Smooth muscle cell (in vitro differentiated cells): ENCODE measurements around the gene SND1. TPM values are rescaled to one million over a fixed set of nuclear protein-coding genes. Genes with fewer than 3 reads are reported as not detected.

Experiments used
- DNase-seq: peaks from one replicate; lab custom pipeline; 2025; ENCODE audit not compliant: unreplicated experiment; lab: John Stamatoyannopoulos, UW
- H2AFZ ChIP-seq: fragments of 200-600 bp; sonication (generic); 2 replicates; pipeline ENCODE4 v1.6.0; 2016; ENCODE audit warnings: antibody characterized with exemption, low read depth, mild to moderate bottlenecking
- H3F3A ChIP-seq: fragments of 200-600 bp; sonication (generic); 2 replicates; pipeline ENCODE4 v1.6.0; 2017; ENCODE audit warnings: antibody characterized with exemption, low read depth
- H3K27ac ChIP-seq: fragments of 200-600 bp; sonication (generic); 2 replicates; pipeline ENCODE4 v1.5.1; 2016; ENCODE audit warnings: low read depth, mild to moderate bottlenecking
- H3K27me3 ChIP-seq: fragments of 200-600 bp; sonication (generic); 2 replicates; pipeline ENCODE4 v1.6.1; 2016; ENCODE audit warnings: low read depth, mild to moderate bottlenecking
- H3K36me3 ChIP-seq: fragments of 200-600 bp; sonication (generic); 2 replicates; pipeline ENCODE4 v1.5.1; 2016; ENCODE audit warnings: low read depth
- H3K4me1 ChIP-seq: fragments of 200-600 bp; sonication (generic); 2 replicates; pipeline ENCODE4 v1.5.1; 2016; ENCODE audit warnings: low read depth
- H3K4me2 ChIP-seq: fragments of 200-600 bp; sonication (generic); 2 replicates; pipeline ENCODE4 v1.6.0; 2016; ENCODE audit warnings: mild to moderate bottlenecking
- H3K4me3 ChIP-seq: fragments of 200-600 bp; sonication (generic); 2 replicates; pipeline ENCODE4 v1.5.1; 2016; ENCODE audit warnings: mild to moderate bottlenecking
- H3K79me2 ChIP-seq: fragments of 200-600 bp; sonication (generic); 2 replicates; pipeline ENCODE4 v1.6.0; 2016; ENCODE audit warnings: low read depth, mild to moderate bottlenecking
- H3K9ac ChIP-seq: fragments of 200-600 bp; sonication (generic); 2 replicates; pipeline ENCODE4 v1.6.0; 2016; ENCODE audit warnings: low read depth
- H3K9me3 ChIP-seq: fragments of 200-600 bp; sonication (generic); replicated peaks from 2 replicates; pipeline ENCODE4 v1.5.1; 2016; ENCODE audit warnings: low read depth
- H4K20me1 ChIP-seq: fragments of 200-600 bp; sonication (generic); 2 replicates; pipeline ENCODE4 v1.6.0; 2016; ENCODE audit warnings: low read depth
- CTCF ChIP-seq: fragments of 200-600 bp; sonication (generic); IDR thresholded peaks from 2 replicates; pipeline ENCODE4 v1.5.1; 2017; ENCODE audit warnings: borderline replicate concordance, mild to moderate bottlenecking, antibody characterized with exemption; ENCODE audit not compliant: insufficient read depth, poor library complexity, severe bottlenecking
- WGBS: methylation state at CpG from one replicate; pipeline ENCODE4 v1.1.7; 2016; ENCODE audit warnings: low lambda C conversion rate; 5-methylcytosine and 5-hydroxymethylcytosine counted together
- polyA plus RNA-seq: library from polyadenylated mRNA; unstranded; fragments of >200 nt; fragmentation: Nextera tagmentation; extraction: Ambion mirVana; gene quantifications from 2 replicates; pipeline ENCODE4 v1.2.1, GENCODE V29; 2016
- total RNA-seq: library from RNA; depleted of rRNA; stranded (reverse); fragments of >200 nt; gene quantifications from 2 replicates; pipeline ENCODE4 v1.2.3, GENCODE V29; 2014

The SND1 gene
- total and polyA plus RNA-seq, 2 experiments from 2014 or later: 129 to 136 TPM

- Histone ChIP-seq H3K9me3 (no peaks in the 10 kb centered on the region), H3K9ac (no peak overlapping the region), H3K27ac (no peak overlapping the region), H3K4me3 (no peak overlapping the region), H3K4me1 (peaks cover 7% of the 10 kb centered on the region), H3F3A (no peaks in the 10 kb centered on the region), H2AFZ (no peak overlapping the region), H3K4me2 (no peak overlapping the region), H4K20me1 (peaks cover 100% of the 10 kb centered on the region), H3K36me3 (no peaks in the 10 kb centered on the region), H3K27me3 (no peaks in the 10 kb centered on the region), H3K79me2 (no peaks in the 10 kb centered on the region)
- TF ChIP-seq CTCF: no peak
- DNase-seq: no peak
- WGBS: 97% methylated on average over 9 of the region's 9 CpGs
These were observed 400.4 kb downstream of the SND1 start for GRCh38 chr7:128052404-128052803.

GRCh38 chr7:128053023-128053422, 401.0 kb downstream of the SND1 start:
- Histone ChIP-seq H3K4me1 (peaks cover 7% of the 10 kb centered on the region), H3K4me2 (no peak overlapping the region), H2AFZ (no peak overlapping the region), H3K27me3 (no peaks in the 10 kb centered on the region), H3K27ac (no peak overlapping the region), H3K36me3 (no peaks in the 10 kb centered on the region), H4K20me1 (peaks cover 100% of the 10 kb centered on the region), H3K4me3 (no peak overlapping the region), H3K79me2 (no peaks in the 10 kb centered on the region), H3K9ac (no peak overlapping the region), H3K9me3 (no peaks in the 10 kb centered on the region), H3F3A (no peaks in the 10 kb centered on the region)
- no peak for TF ChIP-seq CTCF
- DNase-seq: no peak

GRCh38 chr7:128053991-128054390, 402.0 kb downstream of the SND1 start:
- no peaks in the 10 kb centered on the region for H3K36me3 ChIP-seq
- no peak for DNase-seq
- no peak overlapping the region for H2AFZ ChIP-seq
- H3K4me2 ChIP-seq: no peak overlapping the region
- no peak overlapping the region for H3K27ac ChIP-seq
- H3K79me2 ChIP-seq: no peaks in the 10 kb centered on the region
- H3K4me3 ChIP-seq: no peak overlapping the region
- no peaks in the 10 kb centered on the region for H3K27me3 ChIP-seq
- no peak overlapping the region for H3K9ac ChIP-seq
- 91% methylated on average over 5 of the region's 5 CpGs for whole genome bisulfite sequencing
- no peaks in the 10 kb centered on the region for H3F3A ChIP-seq
- TF ChIP-seq CTCF: no peak
- H4K20me1 ChIP-seq: peaks cover 100% of the 10 kb centered on the region
- H3K4me1 ChIP-seq: peaks cover 7% of the 10 kb centered on the region
- H3K9me3 ChIP-seq: no peaks in the 10 kb centered on the region

- Histone ChIP-seq H3K9me3 (no peaks in the 10 kb centered on the region), H3K36me3 (no peaks in the 10 kb centered on the region), H3K9ac (no peak overlapping the region), H3K4me3 (no peak overlapping the region), H3K4me1 (peaks cover 7% of the 10 kb centered on the region), H3K27ac (no peak overlapping the region), H3F3A (no peaks in the 10 kb centered on the region), H3K79me2 (no peaks in the 10 kb centered on the region), H3K4me2 (no peak overlapping the region), H4K20me1 (peaks cover 100% of the 10 kb centered on the region), H2AFZ (no peak overlapping the region), H3K27me3 (no peaks in the 10 kb centered on the region)
- DNase-seq: no peak
- 90% methylated on average over 4 of the region's 4 CpGs for WGBS
- TF ChIP-seq CTCF: no peak
These were observed 402.5 kb downstream of the SND1 start for GRCh38 chr7:128054511-128054910.
